ENCODE measurements around the gene POGZ. TPM values are rescaled to one million over a fixed set of nuclear protein-coding genes. Genes with fewer than 3 reads are reported as not detected.
"Not testable (repeated sequence)": the region's sequence is repeated elsewhere in the genome, so short reads cannot be mapped to it uniquely, and the experiment has no call there.

POGZ gene
- total RNA-seq, 2 experiments from 2014 or later = 67.2 to 73.2 TPM

DNA sequence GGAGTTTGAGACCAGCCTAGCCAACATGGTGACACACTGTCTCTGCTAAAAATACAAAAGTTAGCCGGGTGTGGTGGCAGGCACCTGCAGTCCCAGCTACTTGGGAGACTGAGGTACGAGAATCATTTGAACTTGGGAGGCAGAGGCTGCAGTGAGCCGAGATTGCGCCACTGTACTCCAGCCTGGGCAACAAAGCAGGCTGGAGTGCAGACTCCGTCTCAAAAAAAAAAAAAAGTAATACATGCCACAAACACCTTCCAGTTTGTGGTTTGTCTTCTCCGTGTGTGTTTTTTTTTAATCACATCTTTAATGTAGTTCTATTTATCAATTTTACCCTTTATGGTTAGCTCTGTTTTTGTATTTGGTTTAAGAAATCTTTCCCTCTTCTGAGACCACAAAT lies 22.3 kb downstream of the POGZ start:
- H3K4me3 Mint-ChIP-seq = no peak overlapping the region
- peaks cover 37% of the 10 kb centered on the region for H3K4me1 Mint-ChIP-seq
- no peaks in the 10 kb centered on the region for H3K9me3 Mint-ChIP-seq
- H3K36me3 Mint-ChIP-seq (ENCODE audit: low read depth) = peaks cover 25% of the 10 kb centered on the region
- H3K27ac Mint-ChIP-seq = no peak overlapping the region
- CTCF ChIA-PET = interaction anchor here (0.7 to 1.4 kb wide), 3 partner anchors 12 to 157 kb away, joined by 3 to 7 read pairs (median 4); no protein-coding TSS in a partner anchor
- H3K27me3 Mint-ChIP-seq = no peaks in the 10 kb centered on the region
- no peak for DNase-seq
- POLR2A ChIA-PET = no interaction called here

- Mint-ChIP-seq H3K4me3 (no peak overlapping the region), H3K4me1 (peaks cover 24% of the 10 kb centered on the region), H3K27ac (no peak overlapping the region), H3K9me3 (no peaks in the 10 kb centered on the region), H3K36me3 (ENCODE audit: low read depth) (peaks cover 13% of the 10 kb centered on the region), H3K27me3 (no peaks in the 10 kb centered on the region)
- ChIA-PET CTCF (interaction anchor here (0.6 to 1.5 kb wide), 2 partner anchors 9 to 82 kb away, joined by 3 to 5 read pairs; no protein-coding TSS in a partner anchor), POLR2A (no interaction called here)
- no peak for DNase-seq
Observed at GRCh38 chr1:151435174-151435573, 24.1 kb downstream of the POGZ start.

DNA sequence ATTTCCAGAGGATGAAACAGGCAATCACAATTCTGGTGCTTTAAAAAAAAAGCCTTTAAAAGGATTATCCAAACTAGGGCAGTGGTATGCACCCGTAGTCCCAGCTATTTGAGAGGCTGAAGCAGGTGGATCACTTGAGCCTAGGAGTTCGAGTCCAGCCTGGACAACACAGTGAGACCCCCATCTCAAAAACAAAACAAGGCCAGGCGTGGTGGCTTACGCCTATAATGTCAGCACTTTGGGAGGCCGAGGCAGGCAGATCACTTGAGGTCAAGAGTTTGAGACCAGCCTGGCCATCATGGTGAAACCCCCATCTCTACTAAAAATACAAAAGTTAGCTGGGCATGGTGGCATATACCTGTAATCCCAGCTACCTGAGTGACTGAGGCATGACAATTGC lies 25.5 kb downstream of the POGZ start:
- peaks cover 20% of the 10 kb centered on the region for H3K4me1 Mint-ChIP-seq
- DNase-seq, H3K27ac Mint-ChIP-seq, H3K9me3 Mint-ChIP-seq, CTCF ChIA-PET, H3K4me3 Mint-ChIP-seq, H3K27me3 Mint-ChIP-seq: not testable (repeated sequence)
- peaks cover 14% of the 10 kb centered on the region for H3K36me3 Mint-ChIP-seq (ENCODE audit: low read depth)
- POLR2A ChIA-PET = interaction anchor here (1.1 kb wide), 1 partner anchor 35 kb away, joined by 3 read pairs; the partner anchor contains the start of gene PSMB4

GRCh38 chr1:151428068-151428467 lies 31.2 kb downstream of the POGZ start:
- no peak for DNase-seq
- CTCF ChIA-PET = interaction anchor here (0.6 to 1.1 kb wide), 2 partner anchors 125 to 166 kb away, joined by 3 read pairs; no protein-coding TSS in a partner anchor

DNA sequence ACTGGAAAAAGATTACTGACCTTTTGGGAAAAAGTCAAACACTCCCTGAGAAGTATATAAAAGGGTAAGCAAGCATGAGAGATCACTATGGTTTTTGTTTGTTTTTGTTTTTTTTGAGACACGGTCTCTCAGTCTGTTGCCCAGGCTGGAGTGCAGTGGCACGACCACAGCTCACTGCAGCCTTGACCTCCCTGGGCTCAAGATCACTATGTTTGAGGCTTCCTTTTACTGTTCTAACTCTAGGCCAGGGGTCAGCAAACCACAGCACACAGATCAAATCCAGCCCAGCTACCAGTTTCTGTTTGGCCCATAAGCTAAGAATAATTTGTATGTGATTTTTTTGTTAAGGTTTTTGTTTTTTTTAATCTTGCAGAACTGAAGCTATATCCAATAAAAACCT lies 34.2 kb downstream of the POGZ start:
- POLR2A ChIA-PET = interaction anchor here (1.9 kb wide), 1 partner anchor 26 kb away, joined by 5 read pairs; the partner anchor contains the start of gene PSMB4
- DNase-seq = no peak
- CTCF ChIA-PET = interaction anchor here (0.5 to 1.1 kb wide), 3 partner anchors 12 to 413 kb away, joined by 3 to 6 read pairs (median 3); no protein-coding TSS in a partner anchor
- Mint-ChIP-seq H3K27me3 (no peaks in the 10 kb centered on the region), H3K36me3 (ENCODE audit: low read depth) (peaks cover 60% of the 10 kb centered on the region), H3K4me3 (no peak overlapping the region), H3K27ac (no peak overlapping the region), H3K9me3 (no peaks in the 10 kb centered on the region), H3K4me1 (no peaks in the 10 kb centered on the region)

More at GRCh38 chr1:151428068-151428467, 31.2 kb downstream of the POGZ start:
- POLR2A ChIA-PET = no interaction called here
- no peaks in the 10 kb centered on the region for H3K4me1 Mint-ChIP-seq
- H3K27me3 Mint-ChIP-seq = no peaks in the 10 kb centered on the region
- peaks cover 45% of the 10 kb centered on the region for H3K36me3 Mint-ChIP-seq (ENCODE audit: low read depth)
- H3K4me3 Mint-ChIP-seq = no peak overlapping the region
- H3K9me3 Mint-ChIP-seq = no peaks in the 10 kb centered on the region
- H3K27ac Mint-ChIP-seq = no peak overlapping the region

GRCh38 chr1:151419819-151420218 lies 39.5 kb downstream of the POGZ start:
- Mint-ChIP-seq H3K36me3 (ENCODE audit: low read depth) (peaks cover 54% of the 10 kb centered on the region), H3K27ac (no peak overlapping the region), H3K9me3 (no peaks in the 10 kb centered on the region), H3K4me3 (no peak overlapping the region), H3K27me3 (no peaks in the 10 kb centered on the region), H3K4me1 (no peaks in the 10 kb centered on the region)
- ChIA-PET POLR2A (no interaction called here), CTCF (no interaction called here)
- no peak for DNase-seq

GRCh38 chr1:151418081-151418480 lies 41.2 kb downstream of the POGZ start:
- Mint-ChIP-seq H3K4me3 (no peak overlapping the region), H3K27me3 (no peaks in the 10 kb centered on the region), H3K9me3 (no peaks in the 10 kb centered on the region), H3K36me3 (ENCODE audit: low read depth) (peaks cover 50% of the 10 kb centered on the region), H3K4me1 (no peaks in the 10 kb centered on the region), H3K27ac (no peak overlapping the region)
- ChIA-PET POLR2A (interaction anchor here (0.8 kb wide), 1 partner anchor 18 kb away, joined by 4 read pairs; the partner anchor contains the start of gene PSMB4), CTCF (interaction anchor here (0.7 kb wide), 1 partner anchor 163 kb away, joined by 3 read pairs; the partner anchor contains the start of gene PSMD4)
- no peak for DNase-seq

GRCh38 chr1:151416231-151416630 lies 43.1 kb downstream of the POGZ start:
- no peak overlapping the region for H3K27ac Mint-ChIP-seq
- DNase-seq = no peak
- ChIA-PET POLR2A (interaction anchor here (0.6 kb wide), 1 partner anchor 232 kb away, joined by 4 read pairs; no protein-coding TSS in a partner anchor), CTCF (interaction anchor here (0.6 to 0.9 kb wide), 2 partner anchors 69 to 223 kb away, joined by 3 read pairs; no protein-coding TSS in a partner anchor)
- H3K4me3 Mint-ChIP-seq = no peak overlapping the region
- H3K36me3 Mint-ChIP-seq (ENCODE audit: low read depth) = peaks cover 50% of the 10 kb centered on the region
- no peaks in the 10 kb centered on the region for H3K27me3 Mint-ChIP-seq
- H3K9me3 Mint-ChIP-seq = no peaks in the 10 kb centered on the region
- H3K4me1 Mint-ChIP-seq = no peaks in the 10 kb centered on the region

- ChIA-PET CTCF (no interaction called here), POLR2A (interaction anchor here (1.2 kb wide), 1 partner anchor 72 kb away, joined by 3 read pairs; no protein-coding TSS in a partner anchor)
- Mint-ChIP-seq H3K27ac (no peak overlapping the region), H3K4me1 (no peaks in the 10 kb centered on the region), H3K9me3 (no peaks in the 10 kb centered on the region), H3K27me3 (no peaks in the 10 kb centered on the region), H3K36me3 (ENCODE audit: low read depth) (peaks cover 64% of the 10 kb centered on the region), H3K4me3 (no peak overlapping the region)
- no peak for DNase-seq
Observed at GRCh38 chr1:151411884-151412283, 47.4 kb downstream of the POGZ start.

DNA sequence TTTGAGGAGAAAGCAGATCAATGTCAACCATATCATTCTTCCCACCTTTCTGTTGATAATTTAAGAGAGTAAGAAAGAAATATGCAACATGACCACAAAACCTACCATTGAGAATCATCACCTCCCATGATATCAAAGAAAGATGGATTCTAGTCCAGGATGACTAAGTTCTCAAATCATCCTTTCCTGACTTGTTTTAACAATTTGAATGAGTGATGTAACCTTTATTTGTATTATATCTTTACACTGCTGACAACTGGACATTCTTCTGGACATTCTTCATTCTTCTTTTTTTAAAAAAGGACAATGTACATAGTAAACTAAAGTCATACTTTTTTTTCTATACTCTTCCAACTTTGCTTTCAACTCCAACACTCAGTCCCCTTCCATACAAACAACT lies 50.4 kb downstream of the POGZ start:
- Mint-ChIP-seq H3K4me1 (no peaks in the 10 kb centered on the region), H3K27me3 (no peaks in the 10 kb centered on the region), H3K36me3 (ENCODE audit: low read depth) (peaks cover 71% of the 10 kb centered on the region), H3K4me3 (no peak overlapping the region), H3K27ac (no peak overlapping the region), H3K9me3 (no peaks in the 10 kb centered on the region)
- ChIA-PET CTCF (no interaction called here), POLR2A (interaction anchor here (1.2 kb wide), 1 partner anchor 98 kb away, joined by 3 read pairs; no protein-coding TSS in a partner anchor)
- DNase-seq = no peak

DNA sequence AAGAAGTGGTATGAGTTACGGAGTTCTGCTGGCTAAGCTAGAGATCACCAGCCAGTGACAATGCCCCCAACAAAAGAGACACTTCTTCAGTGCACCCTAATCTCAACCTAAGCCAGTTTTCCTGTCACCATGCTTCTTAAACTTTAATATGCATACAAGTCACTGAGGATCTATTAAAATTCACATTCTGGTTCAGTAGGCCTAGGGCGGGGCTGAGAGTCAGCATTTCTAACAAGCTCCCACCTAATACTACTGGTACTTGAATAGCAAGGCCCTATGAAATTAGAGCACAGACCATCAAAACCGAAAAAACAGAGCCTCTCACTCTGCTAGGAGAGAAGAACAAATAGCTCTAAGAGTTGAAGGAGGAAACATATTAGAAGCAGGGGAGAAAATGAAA lies 52.0 kb downstream of the POGZ start:
- Mint-ChIP-seq H3K27ac (no peak overlapping the region), H3K9me3 (no peaks in the 10 kb centered on the region), H3K4me1 (peaks cover 5% of the 10 kb centered on the region), H3K4me3 (no peak overlapping the region), H3K36me3 (ENCODE audit: low read depth) (peaks cover 75% of the 10 kb centered on the region), H3K27me3 (no peaks in the 10 kb centered on the region)
- DNase-seq = no peak
- ChIA-PET POLR2A (interaction anchor here (1.0 to 1.4 kb wide), 2 partner anchors 37 to 106 kb away, joined by 3 read pairs; no protein-coding TSS in a partner anchor), CTCF (interaction anchor here (0.8 to 1.0 kb wide), 2 partner anchors 9 to 594 kb away, joined by 3 read pairs; no protein-coding TSS in a partner anchor)

GRCh38 chr1:151406176-151406575 lies 53.1 kb downstream of the POGZ start:
- Mint-ChIP-seq H3K4me1 (peaks cover 16% of the 10 kb centered on the region), H3K27ac (no peak overlapping the region), H3K4me3 (no peak overlapping the region), H3K9me3 (no peaks in the 10 kb centered on the region), H3K27me3 (no peaks in the 10 kb centered on the region), H3K36me3 (ENCODE audit: low read depth) (peaks cover 77% of the 10 kb centered on the region)
- ChIA-PET POLR2A (interaction anchor here (1.0 to 1.4 kb wide), 4 partner anchors 11 to 105 kb away, joined by 3 to 6 read pairs (median 4); partner anchors contain the start of gene PI4KB), CTCF (interaction anchor here (0.8 kb wide), 1 partner anchor 596 kb away, joined by 3 read pairs; no protein-coding TSS in a partner anchor)
- no peak for DNase-seq

GRCh38 chr1:151405187-151405951 lies 53.9 kb downstream of the POGZ start:
- Mint-ChIP-seq H3K4me3 (no peak overlapping the region), H3K9me3 (no peaks in the 10 kb centered on the region), H3K36me3 (ENCODE audit: low read depth) (peaks cover 76% of the 10 kb centered on the region), H3K4me1 (peaks cover 24% of the 10 kb centered on the region), H3K27ac (no peak overlapping the region), H3K27me3 (no peaks in the 10 kb centered on the region)
- CTCF ChIA-PET = interaction anchor here (1.0 kb wide), 1 partner anchor 104 kb away, joined by 3 read pairs; no protein-coding TSS in a partner anchor
- POLR2A ChIA-PET = interaction anchor here (1.0 to 1.4 kb wide), 2 partner anchors 10 to 78 kb away, joined by 4 to 6 read pairs; partner anchors contain the start of gene PI4KB
- DNase-seq = no peak

Data from activated CD4-positive, alpha-beta memory T cell treated with anti-CD3 and anti-CD28 coated beads, Interleukin-2, amount 10 ng/mL, durations not matched to agents 7 days and 5 days (primary cell).